HepG2 (cell line): ENCODE measurements around the gene VAMP8. TPM values are rescaled to one million over a fixed set of nuclear protein-coding genes. Genes with fewer than 3 reads are reported as not detected.
"Not testable (repeated sequence)": the region's sequence is repeated elsewhere in the genome, so short reads cannot be mapped to it uniquely, and the experiment has no call there.

ENCODE experiments used
- ATAC-seq: fragments of 200-7000 bp; cut with Tn5 transposase; 3 replicates; pipeline ENCODE4 v1.9.1; 2020; ENCODE audit warnings: mild to moderate bottlenecking, moderate library complexity
- BruUV-seq: library from RNA; stranded (reverse); fragments of 400-500 nt; replicated peaks from 2 replicates; lab custom pipeline; 2021; lab: Mats Ljungman, UMichigan
- CTCF ChIA-PET: fragments of 300-600 bp; formaldehyde crosslinking; extraction: SDS; loops from one replicate; lab custom pipeline; 2021; ENCODE audit warnings: low total read pairs, inconsistent platforms, low intra/inter-chr PET ratio; lab: Yijun Ruan, JAX
- POLR2A ChIA-PET: fragments of 350-600 bp; sonication (Branson Sonifier 250); formaldehyde crosslinking; loops from one replicate; lab custom pipeline; 2020; ENCODE audit warnings: antibody characterized with exemption, inconsistent platforms; lab: Yijun Ruan, JAX
- DNase-seq: peaks from one replicate; pipeline ENCODE4 v3.0.0-alpha.2; 2015; ENCODE audit warnings: low spot score
- FAIRE-seq: peaks from 3 replicates; lab custom pipeline; 2011; peaks lifted over from hg19 to GRCh38; lab: Jason Lieb, UNC
- H2AFZ ChIP-seq: one replicate; pipeline ENCODE4 v1.6.1; 2011; ENCODE audit warnings: low read length, inconsistent platforms
- H3K27ac ChIP-seq: fragments of 300-600 bp; 3 replicates; pipeline ENCODE4 v1.8.0; 2011; ENCODE audit warnings: mixed run types, mild to moderate bottlenecking, mixed read lengths, low read length, inconsistent platforms; ENCODE audit not compliant: insufficient read depth; ENCODE audit errors: extremely low read length
- H3K27me3 ChIP-seq, 2 experiments: fragments of 200-600 bp in 1 of 2; 2 replicates in 1 of 2; 3 replicates in 1 of 2; pipeline versions ENCODE4 v1.6.0 to v1.8.0; 2011; ENCODE audit warnings: low read length in 2 of 2, mild to moderate bottlenecking in 2 of 2, moderate library complexity in 2 of 2, inconsistent platforms in 1 of 2; ENCODE audit not compliant: insufficient read depth in 2 of 2, control insufficient read depth in 1 of 2
- H3K36me3 ChIP-seq, 2 experiments: fragments of 200-600 bp in 1 of 2; replicated peaks in 1 of 2; 2 replicates in 1 of 2; 3 replicates in 1 of 2; pipeline versions ENCODE4 v1.5.1 to v1.8.0; 2011; ENCODE audit warnings: low read length in 2 of 2, inconsistent platforms in 1 of 2; ENCODE audit not compliant: insufficient read depth in 2 of 2, control insufficient read depth in 1 of 2
- H3K4me1 ChIP-seq: 2 replicates; pipeline ENCODE4 v1.5.1; 2012; ENCODE audit warnings: low read length, inconsistent platforms; ENCODE audit not compliant: insufficient read depth
- H3K4me2 ChIP-seq: 2 replicates; pipeline ENCODE4 v1.6.0; 2011; ENCODE audit warnings: low read depth, low read length, inconsistent platforms
- H3K4me3 ChIP-seq, 3 experiments: fragments of 200-600 bp in 1 of 3; sonication (generic), shearing (Covaris generic) in 1 of 3; replicated peaks in 1 of 3; 2 replicates each; pipeline ENCODE4 v1.5.1; 2011 to 2016; ENCODE audit warnings: low read length in 3 of 3, inconsistent platforms in 2 of 3, low read depth in 2 of 3, mild to moderate bottlenecking in 2 of 3, control low read depth in 1 of 3, mixed read lengths in 1 of 3; ENCODE audit not compliant: insufficient read depth in 1 of 3
- H3K79me2 ChIP-seq: one replicate; pipeline ENCODE4 v1.6.1; 2011; ENCODE audit warnings: low read length, inconsistent platforms; ENCODE audit not compliant: insufficient read depth
- H3K9ac ChIP-seq: 2 replicates; pipeline ENCODE4 v1.6.0; 2011; ENCODE audit warnings: mild to moderate bottlenecking, low read depth, low read length, inconsistent platforms; ENCODE audit not compliant: insufficient read depth
- H3K9me3 ChIP-seq: 2 replicates; pipeline ENCODE4 v1.5.1; 2012; ENCODE audit warnings: mild to moderate bottlenecking, low read length
- H4K20me1 ChIP-seq: 2 replicates; pipeline ENCODE4 v1.6.0; 2011; ENCODE audit warnings: inconsistent platforms, mild to moderate bottlenecking, low read length, moderate library complexity; ENCODE audit not compliant: insufficient read depth
- POLR2A ChIP-seq, 2 experiments: IDR thresholded peaks; 2 replicates each; pipeline ENCODE4 v1.6.1; 2011; ENCODE audit warnings: low read depth in 2 of 2, low read length in 2 of 2, mild to moderate bottlenecking in 1 of 2, moderate library complexity in 1 of 2; ENCODE audit not compliant: insufficient read depth in 1 of 2
- POLR2AphosphoS5 ChIP-seq: IDR thresholded peaks from 2 replicates; pipeline ENCODE4 v1.6.1; 2012; ENCODE audit warnings: low read depth, low read length
- POLR2G ChIP-seq: fragments of 200-400 bp; formaldehyde crosslinking; IDR thresholded peaks from 2 replicates; pipeline ENCODE4 v1.6.1; 2018; ENCODE audit warnings: mild to moderate bottlenecking, low read depth, low read length, moderate library complexity
- RBFOX2 ChIP-seq: fragments of 200-400 bp; formaldehyde crosslinking; IDR thresholded peaks from 2 replicates; pipeline ENCODE4 v1.6.1; 2017; ENCODE audit warnings: low read depth, mild to moderate bottlenecking, low read length
- RBM22 ChIP-seq: fragments of 200-400 bp; formaldehyde crosslinking; optimal IDR thresholded peaks from 2 replicates; pipeline ENCODE3; 2017; ENCODE audit warnings: mild to moderate bottlenecking, low read length, moderate library complexity
- SRSF4 ChIP-seq: fragments of 200-400 bp; formaldehyde crosslinking; IDR thresholded peaks from one replicate; pipeline ENCODE4 v1.6.1; 2018; ENCODE audit warnings: mild to moderate bottlenecking, low read depth, low read length, moderate library complexity; ENCODE audit not compliant: poor library complexity, severe bottlenecking
- ZC3H13 ChIP-seq: sonication (generic); formaldehyde crosslinking; IDR thresholded peaks from 2 replicates; pipeline ENCODE4 v1.8.1; 2023; ENCODE audit warnings: mild to moderate bottlenecking, missing genetic modification reagents, moderate library complexity
- WGBS: methylation state at CpG from one replicate; pipeline ENCODE4 v1.1.6; 2017; ENCODE audit warnings: low lambda C conversion rate; 5-methylcytosine and 5-hydroxymethylcytosine counted together
- in situ Hi-C: cut with HindIII; loops from 2 replicates; pipeline ENCODE4 v1.10.0; 2017; ENCODE audit warnings: low pct_unique_long_range_greater_than_20kb; ENCODE audit not compliant: extremely low pct_ligation_motif_present
- intact Hi-C: fragments of 100-400 bp; cut with micrococcal nuclease; formaldehyde crosslinking; loops from one replicate; pipeline ENCODE4 v1.10.0; 2022; ENCODE audit not compliant: unreplicated experiment
- polyA plus RNA-seq, 8 experiments: library from polyadenylated mRNA; depleted of rRNA in 3 of 8; stranded (reverse) in 7 of 8; unstranded in 1 of 8; fragments of >200 nt; fragmentation: Illumina TruSeq in 4 of 8; extraction: Trizol in 4 of 8; gene quantifications; 2 replicates each; pipeline versions ENCODE4 v1.2.1 to v1.2.3, GENCODE V29; 2011 to 2016; ENCODE audit warnings: low read depth in 4 of 8, missing spikeins in 1 of 8, mixed read lengths in 1 of 8; ENCODE audit not compliant: insufficient read depth in 1 of 8
- total RNA-seq, 5 experiments: library from RNA; depleted of rRNA; stranded (reverse); fragments of >200 nt; fragmentation: Illumina TruSeq; extraction: Trizol; gene quantifications; 2 replicates each; pipeline ENCODE4 v1.2.3, GENCODE V29; 2016; ENCODE audit warnings: low read depth in 1 of 5

Gene VAMP8
- total and polyA plus RNA-seq, 2 of the 13 experiments (the other 11 are each of a cell fraction or from before 2014, with no cell fraction given) = 83.3 to 157 TPM

DNA sequence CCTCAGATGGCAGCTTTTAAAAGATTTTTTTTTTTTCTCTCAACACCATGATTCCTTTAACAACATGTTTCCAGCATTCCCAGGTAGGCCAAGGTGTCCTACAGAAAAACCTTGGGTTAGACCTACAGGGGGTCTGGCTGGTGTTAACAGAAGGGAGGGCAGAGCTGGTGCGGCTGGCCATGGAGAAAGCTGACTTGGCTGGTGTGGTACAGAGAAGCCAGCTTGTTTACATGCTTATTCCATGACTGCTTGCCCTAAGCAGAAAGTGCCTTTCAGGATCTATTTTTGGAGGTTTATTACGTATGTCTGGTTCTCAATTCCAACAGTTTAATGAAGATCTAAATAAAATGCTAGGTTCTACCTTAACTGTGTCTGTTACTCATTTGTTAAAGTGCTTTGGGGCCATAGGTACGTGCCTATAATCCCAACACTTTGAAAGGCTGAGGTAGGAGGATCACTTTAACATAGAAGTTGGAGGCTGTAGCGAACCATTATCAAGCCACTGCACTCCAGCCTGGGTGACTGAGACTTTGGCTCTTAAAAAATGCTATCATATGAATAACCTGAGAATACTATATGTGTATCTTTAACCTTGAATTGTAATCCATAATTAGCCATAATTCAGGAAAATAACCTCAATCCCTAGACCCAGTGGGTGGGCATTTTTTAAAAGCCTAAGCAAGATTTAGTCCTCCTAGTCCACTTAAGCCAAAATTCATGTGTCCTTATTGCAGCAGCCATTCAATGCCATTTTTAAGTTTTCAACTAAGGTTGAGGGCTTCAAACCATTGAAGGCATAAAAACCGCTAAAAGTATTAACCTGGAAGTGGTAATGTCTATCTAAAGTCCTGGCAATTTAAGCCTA lies 32.2 kb upstream of the VAMP8 start:
- H3K4me2 ChIP-seq, H3K27ac ChIP-seq, H3K9ac ChIP-seq, FAIRE-seq, H3K4me3 ChIP-seq, CTCF ChIA-PET, ATAC-seq, H3K9me3 ChIP-seq, intact Hi-C loops, H3K27me3 ChIP-seq, H2AFZ ChIP-seq, BruUV-seq, in situ Hi-C loops, DNase-seq: not testable (repeated sequence)
- POLR2A ChIA-PET = interaction anchor here (0.8 to 18.0 kb wide), 18 partner anchors 4 to 125 kb away, joined by 3 to 445 read pairs (median 4); partner anchors contain the start of genes C2orf68, GGCX, MAT2A and RNF181
- H3K79me2 ChIP-seq = peaks cover 27% of the 10 kb centered on the region
- H3K4me1 ChIP-seq = peaks cover 30% of the 10 kb centered on the region
- TF ChIP-seq SRSF4 (peak; percentile 40), POLR2AphosphoS5 (peak; percentile 31), RBM22 (peak; percentile 75), RBFOX2 (peak; percentile 70), ZC3H13 (CRISPR knock-in tag) (0 out of 2 replicates have a peak, but pooled peaks have one; percentile 27), POLR2G (peak; percentile 17; the same call in 1 of the 2 replicates), POLR2A (IDR thresholded peaks at IDR 0.05; ENCODE audit: insufficient read depth in 1 of 2, low read depth in 2 of 2, low read length in 2 of 2) (peak; percentile 45 to 51; a peak in 3 of 4 replicates)
- peaks cover 38% of the 10 kb centered on the region for H4K20me1 ChIP-seq
- peaks cover 18 to 59% of the 10 kb centered on the region in 2 experiments for H3K36me3 ChIP-seq
- 97% methylated on average over 5 of the region's 5 CpGs for WGBS
